Fibroblast of villous mesenchyme (primary cell): Measurements from ENCODE around the gene RBM20. TPM values are rescaled to one million over a fixed set of nuclear protein-coding genes. Genes with fewer than 3 reads are reported as not detected.

ENCODE experiments used
- DNase-seq: peaks from one replicate; pipeline ENCODE4 v3.0.0-alpha.2; 2010; ENCODE audit warnings: low read depth
- H3K4me3 ChIP-seq: 2 replicates; pipeline ENCODE4 v1.5.1; 2011; ENCODE audit warnings: low read depth, mild to moderate bottlenecking, low read length
- total RNA-seq: library from RNA; depleted of rRNA; stranded (reverse); fragments of >200 nt; gene quantifications from 2 replicates; pipeline ENCODE4 v1.2.3, GENCODE V29; 2012
- TF ChIP-seq, protein P1 (sequence below): IDR thresholded peaks from 2 replicates; pipeline ENCODE4 v1.5.1; 2012; ENCODE audit warnings: low read depth, mild to moderate bottlenecking, low read length; ENCODE audit not compliant: insufficient read depth

Gene RBM20
- total RNA-seq, 1 donor: under 0.01 TPM

DNA sequence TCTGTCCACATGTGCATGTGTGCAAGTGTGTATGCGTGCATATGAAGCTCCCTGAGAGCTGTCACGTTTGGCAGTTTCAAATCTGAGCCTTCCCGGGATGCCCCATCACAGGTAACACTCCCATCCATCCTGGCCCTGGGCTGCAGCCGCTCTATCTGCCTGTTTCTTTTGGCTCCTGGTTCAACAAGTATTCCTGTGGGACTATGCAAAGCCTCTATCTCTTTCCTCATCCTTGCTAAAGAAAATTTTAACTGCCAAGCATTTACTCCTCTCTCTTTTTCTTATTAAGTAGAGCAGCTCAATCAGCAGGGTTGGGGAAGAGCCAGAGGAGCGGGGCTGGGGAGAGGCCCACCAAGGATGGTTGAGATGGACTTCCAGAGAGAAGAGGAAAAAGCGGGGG is 203.2 kb downstream of the RBM20 start:
- DNase-seq: no peak
- no peak overlapping the region for H3K4me3 ChIP-seq
- TF ChIP-seq, protein P1, sequence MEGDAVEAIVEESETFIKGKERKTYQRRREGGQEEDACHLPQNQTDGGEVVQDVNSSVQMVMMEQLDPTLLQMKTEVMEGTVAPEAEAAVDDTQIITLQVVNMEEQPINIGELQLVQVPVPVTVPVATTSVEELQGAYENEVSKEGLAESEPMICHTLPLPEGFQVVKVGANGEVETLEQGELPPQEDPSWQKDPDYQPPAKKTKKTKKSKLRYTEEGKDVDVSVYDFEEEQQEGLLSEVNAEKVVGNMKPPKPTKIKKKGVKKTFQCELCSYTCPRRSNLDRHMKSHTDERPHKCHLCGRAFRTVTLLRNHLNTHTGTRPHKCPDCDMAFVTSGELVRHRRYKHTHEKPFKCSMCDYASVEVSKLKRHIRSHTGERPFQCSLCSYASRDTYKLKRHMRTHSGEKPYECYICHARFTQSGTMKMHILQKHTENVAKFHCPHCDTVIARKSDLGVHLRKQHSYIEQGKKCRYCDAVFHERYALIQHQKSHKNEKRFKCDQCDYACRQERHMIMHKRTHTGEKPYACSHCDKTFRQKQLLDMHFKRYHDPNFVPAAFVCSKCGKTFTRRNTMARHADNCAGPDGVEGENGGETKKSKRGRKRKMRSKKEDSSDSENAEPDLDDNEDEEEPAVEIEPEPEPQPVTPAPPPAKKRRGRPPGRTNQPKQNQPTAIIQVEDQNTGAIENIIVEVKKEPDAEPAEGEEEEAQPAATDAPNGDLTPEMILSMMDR: no peak

DNA sequence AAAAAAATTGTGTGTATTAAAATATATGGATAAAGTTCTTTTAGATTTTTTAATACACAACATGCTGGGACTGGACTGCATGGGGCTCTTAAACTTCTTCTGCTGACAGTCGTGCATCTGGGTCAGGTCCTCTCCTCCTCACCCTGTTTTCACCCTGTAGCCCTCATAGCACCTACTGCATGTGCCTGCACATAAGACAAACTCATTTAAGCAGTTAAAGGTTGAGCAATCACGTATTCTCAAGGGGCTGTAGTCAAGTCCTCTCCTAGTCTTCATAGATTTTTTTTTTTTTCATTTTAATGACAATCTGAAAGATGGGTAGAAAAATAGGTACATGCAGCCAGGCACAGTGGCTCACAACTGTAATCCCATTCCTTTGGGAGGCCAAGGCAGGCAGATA is 204.0 kb downstream of the RBM20 start:
- H3K4me3 ChIP-seq: no peak overlapping the region
- TF ChIP-seq, protein P1: no peak
- DNase-seq: no peak

DNA sequence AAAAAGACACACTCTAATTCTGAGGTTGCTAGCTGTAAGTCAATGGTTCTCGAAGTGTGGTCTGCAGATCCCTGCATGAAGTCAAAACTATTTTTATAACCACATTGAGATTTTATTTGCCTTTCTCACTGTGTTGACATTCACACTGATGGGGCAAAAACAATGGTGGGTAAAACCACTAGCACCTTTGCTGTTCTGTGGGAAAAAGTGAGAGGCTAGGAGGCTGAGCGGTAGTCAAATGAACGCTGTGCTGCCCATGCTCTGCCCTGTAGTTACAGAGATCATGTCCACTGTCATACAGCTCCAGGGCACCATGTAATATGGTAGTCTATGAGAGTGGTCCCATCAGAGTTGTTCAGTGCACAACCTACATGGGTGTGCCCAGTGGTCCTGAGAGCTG is 206.0 kb downstream of the RBM20 start:
- H3K4me3 ChIP-seq: no peak overlapping the region
- TF ChIP-seq, protein P1: no peak
- no peak for DNase-seq

DNA sequence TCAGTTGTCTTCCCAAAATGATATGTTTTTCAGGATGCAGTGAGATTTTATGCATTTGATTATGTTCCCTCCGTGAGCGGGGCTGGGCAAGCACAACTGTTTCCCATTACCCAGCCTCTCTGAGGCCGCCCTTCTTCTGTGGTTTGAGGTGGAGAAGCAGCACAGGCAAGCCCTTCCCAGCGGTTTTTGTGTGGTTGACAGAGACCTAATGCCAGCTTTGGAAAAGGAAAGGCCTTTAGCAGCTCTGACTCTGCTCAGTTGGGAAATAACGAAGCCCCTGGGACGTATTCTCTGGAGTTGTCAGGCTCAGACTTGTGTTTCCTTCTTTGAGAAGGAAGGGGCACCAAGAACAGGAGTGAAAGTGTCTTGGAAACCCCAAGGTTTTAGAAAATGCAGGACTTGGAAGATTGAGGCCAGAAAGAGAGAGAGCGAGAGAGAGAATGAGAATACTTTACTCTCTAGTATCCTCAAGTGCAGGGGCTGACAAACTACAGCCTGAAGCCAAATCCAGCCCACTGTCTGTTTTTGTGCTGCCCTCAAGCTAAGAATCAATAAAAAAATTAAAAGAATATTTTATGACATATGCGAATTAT is 207.0 kb downstream of the RBM20 start:
- TF ChIP-seq, protein P1: no peak
- peak; percentile 40 for DNase-seq
- H3K4me3 ChIP-seq: no peak overlapping the region

DNA sequence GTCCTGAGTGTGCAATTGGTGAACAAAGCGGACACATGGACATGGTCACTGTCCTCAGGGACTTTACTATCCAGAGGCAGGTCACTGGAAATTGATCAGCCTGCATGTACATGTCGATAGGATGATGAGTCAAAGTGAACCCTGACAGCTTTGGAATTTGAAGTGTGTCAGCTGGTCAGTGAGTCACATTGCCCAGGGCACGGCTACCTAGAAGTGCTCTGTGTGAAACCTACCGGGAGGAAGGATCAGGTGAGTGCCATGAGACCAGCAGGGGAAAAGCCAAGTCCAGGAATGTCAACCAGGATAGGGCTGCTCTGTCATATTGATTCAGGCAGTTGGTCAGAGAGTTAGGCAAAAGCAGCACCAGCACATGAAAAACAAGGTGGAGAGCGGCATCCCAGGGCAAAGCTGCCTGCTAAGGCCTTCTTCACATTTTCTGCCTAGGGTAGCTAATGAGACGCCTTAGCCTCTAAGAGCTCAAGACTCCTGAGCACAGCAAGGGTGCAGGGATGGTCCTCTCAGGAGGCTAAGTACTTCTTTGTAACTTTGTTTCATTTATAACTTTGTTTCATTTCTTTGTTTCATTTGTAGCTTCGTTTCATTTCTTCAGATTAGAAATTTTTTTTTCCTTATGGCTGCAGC is 208.2 kb downstream of the RBM20 start:
- TF ChIP-seq, protein P1: no peak
- DNase-seq: no peak
- no peak overlapping the region for H3K4me3 ChIP-seq

DNA sequence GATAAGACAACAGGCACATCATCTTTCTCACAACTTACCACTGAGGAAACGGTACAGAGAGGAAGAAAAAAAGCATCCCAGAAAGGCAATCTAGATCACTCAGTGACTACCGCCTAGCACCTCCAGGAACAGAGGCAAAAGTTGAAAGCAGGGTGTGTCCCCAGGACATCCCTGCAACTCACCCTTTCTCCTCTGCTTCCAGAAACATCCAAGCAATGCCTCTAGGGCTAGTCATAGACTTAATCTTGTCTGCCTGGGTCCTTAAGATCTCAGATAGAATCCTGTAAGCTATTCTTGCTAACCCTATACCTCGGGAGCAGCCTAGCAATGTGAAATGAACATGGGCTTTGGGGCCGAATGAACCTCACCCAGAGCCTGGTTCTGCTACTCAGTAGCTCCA is 208.8 kb downstream of the RBM20 start:
- H3K4me3 ChIP-seq: no peak overlapping the region
- TF ChIP-seq, protein P1: no peak
- no peak for DNase-seq

DNA sequence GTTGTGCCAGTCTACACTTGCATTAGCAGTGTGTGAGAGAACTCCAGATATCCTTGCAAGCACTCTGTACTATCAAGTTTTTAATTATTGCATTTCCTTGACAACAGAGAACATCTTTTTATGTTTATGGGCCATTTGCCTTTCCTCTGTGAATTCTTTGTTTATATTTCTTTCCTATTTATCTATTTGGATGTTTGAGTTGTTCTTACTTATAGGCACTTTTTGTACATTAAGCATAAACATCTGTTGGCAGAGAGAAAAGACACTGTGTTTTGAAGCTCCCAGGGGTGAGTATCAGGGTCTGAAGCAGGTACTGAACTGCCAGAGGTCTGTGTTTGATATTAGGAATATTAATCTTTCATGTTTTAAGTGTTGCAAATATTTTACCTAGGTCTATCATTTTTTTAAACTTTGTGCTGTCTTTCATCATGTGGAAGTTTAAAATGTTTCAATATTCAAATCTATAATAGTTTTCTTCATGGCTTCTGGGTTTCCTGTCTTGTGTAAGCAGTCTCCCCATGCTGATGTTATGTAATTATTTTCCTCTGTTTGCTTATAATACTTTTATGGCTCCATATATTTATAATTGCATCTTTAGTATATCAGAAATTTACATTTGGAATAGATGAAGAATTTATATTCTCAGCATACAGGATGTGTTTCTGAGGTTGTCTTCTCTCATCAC is 209.9 kb downstream of the RBM20 start:
- TF ChIP-seq, protein P1: no peak

More for the DNA sequence above, 209.9 kb downstream of the RBM20 start:
- peak; percentile 57 for DNase-seq
- no peak overlapping the region for H3K4me3 ChIP-seq
